Measurements from ENCODE around the gene PHRF1. TPM values are rescaled to one million over a fixed set of nuclear protein-coding genes. Genes with fewer than 3 reads are reported as not detected.

The PHRF1 gene
- total RNA-seq, 1 donor from 2014 or later: 52.3 TPM

DNA sequence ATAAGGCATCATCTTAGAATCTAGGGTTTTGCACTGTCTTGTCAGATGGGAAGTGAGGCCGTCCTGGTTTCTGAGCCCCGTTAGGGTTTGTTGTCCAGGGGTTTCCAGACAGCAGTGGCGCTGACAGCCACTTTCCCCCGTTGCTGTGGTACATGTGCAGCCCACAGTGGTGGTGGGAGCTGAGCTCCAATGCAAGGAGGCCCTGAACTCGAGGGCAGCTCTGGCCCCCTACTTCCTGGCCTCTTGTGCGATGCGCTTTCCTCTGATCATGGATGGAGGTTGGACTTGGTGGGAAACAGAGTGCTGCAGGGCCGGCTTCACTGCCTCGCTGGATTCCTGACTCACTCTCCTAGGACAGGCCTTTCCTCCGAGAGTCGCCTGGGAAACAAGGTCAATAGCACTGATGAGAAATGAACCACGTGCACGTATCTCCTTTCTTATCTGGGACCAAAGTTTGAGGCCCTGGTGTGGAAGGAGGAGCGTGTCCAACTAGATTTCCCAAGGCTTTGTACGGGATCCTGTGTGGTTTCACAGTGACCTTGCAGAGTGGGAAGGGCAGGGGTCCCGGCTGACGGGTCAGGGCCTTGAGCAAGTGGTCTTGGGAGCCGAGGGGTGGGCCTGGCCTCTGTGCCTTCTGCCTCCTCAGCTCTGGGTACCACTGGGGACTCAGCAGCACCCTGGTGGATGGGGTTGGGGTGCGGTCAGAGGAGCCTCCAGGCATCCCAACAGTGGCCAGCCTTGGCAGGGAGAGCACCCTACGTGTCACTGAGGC lies 3.7 kb downstream of the PHRF1 start:
- H3K27ac Mint-ChIP-seq (ENCODE audit: unreplicated experiment): no peak overlapping the region
- peak overlapping the region; percentile 67 for H3K4me3 Mint-ChIP-seq
- H3K4me1 Mint-ChIP-seq: peaks cover 24% of the 10 kb centered on the region
- H3K27me3 Mint-ChIP-seq (ENCODE audit: low read depth): peaks cover 10% of the 10 kb centered on the region
- H3K9me3 Mint-ChIP-seq: no peaks in the 10 kb centered on the region
- TF ChIP-seq, protein P1, sequence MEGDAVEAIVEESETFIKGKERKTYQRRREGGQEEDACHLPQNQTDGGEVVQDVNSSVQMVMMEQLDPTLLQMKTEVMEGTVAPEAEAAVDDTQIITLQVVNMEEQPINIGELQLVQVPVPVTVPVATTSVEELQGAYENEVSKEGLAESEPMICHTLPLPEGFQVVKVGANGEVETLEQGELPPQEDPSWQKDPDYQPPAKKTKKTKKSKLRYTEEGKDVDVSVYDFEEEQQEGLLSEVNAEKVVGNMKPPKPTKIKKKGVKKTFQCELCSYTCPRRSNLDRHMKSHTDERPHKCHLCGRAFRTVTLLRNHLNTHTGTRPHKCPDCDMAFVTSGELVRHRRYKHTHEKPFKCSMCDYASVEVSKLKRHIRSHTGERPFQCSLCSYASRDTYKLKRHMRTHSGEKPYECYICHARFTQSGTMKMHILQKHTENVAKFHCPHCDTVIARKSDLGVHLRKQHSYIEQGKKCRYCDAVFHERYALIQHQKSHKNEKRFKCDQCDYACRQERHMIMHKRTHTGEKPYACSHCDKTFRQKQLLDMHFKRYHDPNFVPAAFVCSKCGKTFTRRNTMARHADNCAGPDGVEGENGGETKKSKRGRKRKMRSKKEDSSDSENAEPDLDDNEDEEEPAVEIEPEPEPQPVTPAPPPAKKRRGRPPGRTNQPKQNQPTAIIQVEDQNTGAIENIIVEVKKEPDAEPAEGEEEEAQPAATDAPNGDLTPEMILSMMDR (conservative IDR thresholded peaks at IDR 0.05): no peak
- H3K36me3 Mint-ChIP-seq (ENCODE audit: low read depth): no peaks in the 10 kb centered on the region
- DNase-seq (ENCODE audit: low read depth, low spot score): no peak

DNA sequence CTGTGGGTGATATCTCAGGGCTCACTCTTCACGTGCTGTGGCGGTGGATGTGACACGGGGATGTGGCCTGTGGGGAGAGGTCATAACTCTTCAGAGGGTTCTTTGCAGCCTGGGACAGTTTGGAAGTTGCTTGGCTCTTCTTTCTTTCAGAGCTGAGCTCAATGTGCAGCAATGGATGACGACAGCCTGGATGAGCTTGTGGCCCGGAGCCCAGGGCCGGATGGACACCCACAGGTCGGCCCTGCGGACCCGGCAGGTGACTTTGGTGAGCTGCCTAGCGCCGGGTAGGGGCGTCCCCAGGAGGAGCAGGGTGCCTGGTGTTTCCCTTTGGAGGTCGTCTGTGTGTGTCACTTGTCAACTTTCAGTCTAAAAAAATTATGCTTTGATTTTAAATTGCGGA lies 5.1 kb downstream of the PHRF1 start:
- Mint-ChIP-seq H3K36me3 (ENCODE audit: low read depth) (no peaks in the 10 kb centered on the region), H3K4me1 (peaks cover 22% of the 10 kb centered on the region), H3K4me3 (peak overlapping the region; percentile 61), H3K27me3 (ENCODE audit: low read depth) (peaks cover 3% of the 10 kb centered on the region), H3K9me3 (no peaks in the 10 kb centered on the region), H3K27ac (ENCODE audit: unreplicated experiment) (no peak overlapping the region)
- no peak for DNase-seq (ENCODE audit: low read depth, low spot score)
- TF ChIP-seq, protein P1 (conservative IDR thresholded peaks at IDR 0.05): no peak

DNA sequence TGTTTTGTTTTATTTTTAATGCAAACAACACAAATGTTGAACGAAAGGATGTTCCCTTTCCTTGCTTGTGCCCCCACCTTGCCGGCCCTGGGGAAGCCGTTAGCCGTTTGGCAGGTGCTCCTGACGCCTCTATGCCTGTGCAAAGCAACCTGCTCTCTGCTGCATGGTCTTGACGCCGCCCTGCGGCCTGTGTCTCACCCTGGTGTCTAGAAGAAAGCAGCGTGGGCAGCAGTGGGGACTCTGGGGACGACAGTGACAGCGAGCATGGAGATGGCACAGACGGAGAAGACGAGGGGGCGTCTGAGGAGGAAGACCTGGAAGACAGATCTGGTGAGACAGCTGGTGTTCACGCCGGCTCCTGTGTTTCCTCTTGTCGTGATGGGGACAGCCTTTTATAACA lies 5.5 kb downstream of the PHRF1 start:
- H3K27me3 Mint-ChIP-seq (ENCODE audit: low read depth): peaks cover 3% of the 10 kb centered on the region
- H3K27ac Mint-ChIP-seq (ENCODE audit: unreplicated experiment): no peak overlapping the region
- peaks cover 22% of the 10 kb centered on the region for H3K4me1 Mint-ChIP-seq

DNA sequence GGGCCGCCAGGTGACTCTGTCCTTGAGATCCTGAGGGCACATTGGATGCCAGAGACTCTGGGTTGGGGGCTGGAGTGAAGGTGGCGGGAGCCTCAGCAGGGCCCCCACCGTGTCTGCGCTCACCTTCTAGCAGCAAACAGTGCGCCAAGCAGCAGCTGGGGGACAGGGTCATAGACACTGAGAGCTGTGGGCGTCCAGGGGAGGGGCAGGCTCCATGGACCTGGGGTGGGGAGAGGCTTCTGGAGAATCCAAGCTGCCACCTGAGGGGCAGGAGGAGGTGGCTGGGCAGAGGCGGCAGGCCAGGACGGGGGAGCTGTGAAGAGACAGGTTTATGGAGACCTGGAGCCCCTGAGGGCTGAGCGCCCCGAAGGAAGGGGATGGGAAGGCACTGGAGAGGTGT lies 8.0 kb downstream of the PHRF1 start:
- DNase-seq (ENCODE audit: low read depth, low spot score): no peak
- TF ChIP-seq, protein P1 (conservative IDR thresholded peaks at IDR 0.05): no peak
- peak overlapping the region; percentile 19 for H3K4me3 Mint-ChIP-seq

More for the DNA sequence above, 5.5 kb downstream of the PHRF1 start:
- no peaks in the 10 kb centered on the region for H3K9me3 Mint-ChIP-seq
- no peaks in the 10 kb centered on the region for H3K36me3 Mint-ChIP-seq (ENCODE audit: low read depth)
- no peak for DNase-seq (ENCODE audit: low read depth, low spot score)
- no peak overlapping the region for H3K4me3 Mint-ChIP-seq
- TF ChIP-seq, protein P1 (conservative IDR thresholded peaks at IDR 0.05): no peak

DNA sequence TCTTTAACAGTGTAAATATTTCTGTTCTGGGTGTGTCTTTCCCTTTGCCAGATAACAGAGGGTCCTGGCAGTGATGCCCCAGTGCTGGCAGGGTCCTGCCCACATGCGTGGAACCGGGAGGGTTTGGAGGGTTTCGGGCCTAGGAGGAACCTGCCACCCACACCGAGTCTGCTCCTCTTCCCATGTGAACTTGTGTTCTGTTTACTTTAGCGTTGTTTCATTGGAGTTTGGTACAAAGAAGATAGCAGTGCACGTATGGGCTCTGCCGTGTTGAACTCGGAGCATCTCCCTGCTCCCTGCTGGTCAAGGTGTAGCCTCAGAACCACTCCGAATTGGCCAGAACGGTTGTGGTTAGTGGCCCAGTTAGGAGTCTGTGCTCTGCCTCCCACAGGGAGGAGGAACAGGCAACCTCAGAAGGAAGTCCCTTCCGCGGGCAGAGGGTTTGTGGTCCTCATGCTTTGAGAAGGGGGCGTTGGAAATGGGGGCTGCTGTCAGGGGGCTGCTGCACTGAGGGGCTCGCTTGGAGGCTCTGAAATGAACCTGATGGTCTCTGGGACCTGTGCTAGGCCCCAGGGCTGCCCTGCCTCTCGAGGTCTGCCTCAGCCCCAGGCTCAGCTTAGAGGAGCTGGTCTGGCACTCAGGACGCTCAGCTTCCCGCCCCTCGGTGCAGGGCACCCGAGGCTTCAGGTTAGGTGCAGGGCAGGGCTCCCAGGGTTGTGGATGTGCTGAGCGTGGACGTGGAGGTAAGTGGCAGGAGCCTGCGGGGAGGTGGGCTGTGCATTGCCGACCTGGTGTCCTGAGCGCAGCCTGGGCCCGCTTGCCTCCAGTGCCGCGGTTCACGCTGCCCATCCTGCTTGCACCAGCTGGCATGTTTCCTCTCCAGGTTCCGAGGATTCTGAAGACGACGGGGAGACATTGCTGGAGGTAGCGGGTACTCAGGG lies 10.4 kb downstream of the PHRF1 start:
- TF ChIP-seq, protein P1 (conservative IDR thresholded peaks at IDR 0.05): no peak
- Mint-ChIP-seq H3K4me3 (no peak overlapping the region), H3K36me3 (ENCODE audit: low read depth) (peaks cover 6% of the 10 kb centered on the region), H3K4me1 (no peaks in the 10 kb centered on the region), H3K27ac (ENCODE audit: unreplicated experiment) (no peak overlapping the region), H3K27me3 (ENCODE audit: low read depth) (no peaks in the 10 kb centered on the region), H3K9me3 (no peaks in the 10 kb centered on the region)
- DNase-seq (ENCODE audit: low read depth, low spot score): no peak

More for the DNA sequence above, 8.0 kb downstream of the PHRF1 start:
- Mint-ChIP-seq H3K36me3 (ENCODE audit: low read depth) (peaks cover 2% of the 10 kb centered on the region), H3K27ac (ENCODE audit: unreplicated experiment) (no peak overlapping the region), H3K27me3 (ENCODE audit: low read depth) (no peaks in the 10 kb centered on the region), H3K9me3 (no peaks in the 10 kb centered on the region), H3K4me1 (peaks cover 11% of the 10 kb centered on the region)
